GM12878 (cell line): ENCODE measurements around the gene RNLS. TPM values are rescaled to one million over a fixed set of nuclear protein-coding genes. Genes with fewer than 3 reads are reported as not detected.

Experiments
- ATAC-seq: fragments of 200-7000 bp; cut with Tn5 transposase; 3 replicates; pipeline ENCODE4 v1.9.1; 2020; ENCODE audit warnings: mild to moderate bottlenecking, moderate library complexity
- BruUV-seq: library from RNA; stranded (reverse); fragments of 400-500 nt; replicated peaks from 2 replicates; lab custom pipeline; 2021; lab: Mats Ljungman, UMichigan
- CTCF ChIA-PET: fragments of 300-600 bp; sonication (Branson Sonifier 250); formaldehyde crosslinking; extraction: SDS; loops from one replicate; lab custom pipeline; 2021; ENCODE audit warnings: inconsistent platforms; lab: Yijun Ruan, JAX
- POLR2A ChIA-PET: fragments of 350-600 bp; formaldehyde crosslinking; extraction: SDS; loops from one replicate; lab custom pipeline; 2021; ENCODE audit warnings: inconsistent platforms; lab: Charles Lee
- RAD21 ChIA-PET: fragments of 300-600 bp; sonication (Branson Sonifier 250); formaldehyde crosslinking; loops from one replicate; lab custom pipeline; 2023; ENCODE audit warnings: antibody characterized with exemption; ENCODE audit not compliant: unreplicated experiment; lab: Charles Lee
- SMC1A ChIA-PET: fragments of 300-600 bp; sonication (Branson Sonifier 250); formaldehyde crosslinking; loops from one replicate; lab custom pipeline; 2023; ENCODE audit not compliant: unreplicated experiment, uncharacterized antibody; lab: Charles Lee
- DNase-seq: peaks from one replicate; pipeline ENCODE4 v3.0.0-alpha.2; 2011; ENCODE audit warnings: low read depth, low spot score
- FAIRE-seq: peaks from 3 replicates; lab custom pipeline; 2011; peaks lifted over from hg19 to GRCh38; lab: Jason Lieb, UNC
- H2AFZ ChIP-seq: 2 replicates; pipeline ENCODE4 v1.6.0; 2011; ENCODE audit warnings: low read depth, low read length, control low read depth; ENCODE audit not compliant: control insufficient read depth
- H3K27ac ChIP-seq: 2 replicates; pipeline ENCODE4 v1.5.1; 2011; ENCODE audit warnings: control low read depth; ENCODE audit not compliant: control insufficient read depth, insufficient read depth
- H3K27me3 ChIP-seq, 2 experiments: replicated peaks in 1 of 2; 2 replicates each; pipeline versions ENCODE4 v1.6.0 to v1.6.1; 2011; ENCODE audit warnings: low read length in 1 of 2; ENCODE audit not compliant: control insufficient read depth in 2 of 2, insufficient read depth in 2 of 2
- H3K36me3 ChIP-seq, 2 experiments: 2 replicates each; pipeline ENCODE4 v1.5.1; 2011; ENCODE audit warnings: low read length in 1 of 2; ENCODE audit not compliant: control insufficient read depth in 2 of 2, insufficient read depth in 2 of 2
- H3K4me1 ChIP-seq: 2 replicates; pipeline ENCODE4 v1.6.1; 2011; ENCODE audit warnings: mild to moderate bottlenecking, low read length, moderate library complexity, mixed read lengths; ENCODE audit not compliant: control insufficient read depth, insufficient read depth
- H3K4me2 ChIP-seq: 2 replicates; pipeline ENCODE4 v1.6.0; 2011; ENCODE audit warnings: control low read depth; ENCODE audit not compliant: control insufficient read depth, insufficient read depth
- H3K4me3 ChIP-seq: fragments of 200-600 bp; sonication (generic); 2 replicates; pipeline ENCODE4 v1.5.1; 2016
- H3K79me2 ChIP-seq: 2 replicates; pipeline ENCODE4 v1.6.0; 2011; ENCODE audit warnings: low read length; ENCODE audit not compliant: control insufficient read depth, insufficient read depth
- H3K9ac ChIP-seq: 2 replicates; pipeline ENCODE4 v1.8.0; 2011; ENCODE audit warnings: low read length, control low read depth, mixed read lengths; ENCODE audit not compliant: control insufficient read depth, insufficient read depth
- H3K9me3 ChIP-seq: replicated peaks from 3 replicates; pipeline ENCODE4 v1.5.1; 2011; ENCODE audit warnings: mild to moderate bottlenecking, low read length; ENCODE audit not compliant: control insufficient read depth, insufficient read depth
- H4K20me1 ChIP-seq: 2 replicates; pipeline ENCODE4 v1.6.0; 2011; ENCODE audit not compliant: control insufficient read depth, insufficient read depth
- NFIC ChIP-seq: IDR thresholded peaks from 2 replicates; pipeline ENCODE4 v1.6.1; 2012; ENCODE audit warnings: low read depth, mild to moderate bottlenecking, inconsistent platforms, low read length, moderate library complexity
- NR2C2 ChIP-seq: IDR thresholded peaks from 2 replicates; pipeline ENCODE4 v1.6.1; 2011; ENCODE audit warnings: borderline replicate concordance, low read depth; ENCODE audit not compliant: control insufficient read depth, insufficient read length
- PML ChIP-seq: IDR thresholded peaks from 2 replicates; pipeline ENCODE4 v1.6.1; 2012; ENCODE audit warnings: low read length, inconsistent platforms
- ZNF207 ChIP-seq: fragments of 450-650 bp; IDR thresholded peaks from 2 replicates; pipeline ENCODE4 v1.6.1; 2014; ENCODE audit warnings: antibody characterized with exemption, mild to moderate bottlenecking, borderline replicate concordance
- WGBS: methylation state at CpG from one replicate; pipeline ENCODE4 v1.1.6; 2016; ENCODE audit warnings: low lambda C conversion rate; ENCODE audit not compliant: insufficient replicate concordance, insufficient coverage; ENCODE audit errors: missing lambda C conversion rate; 5-methylcytosine and 5-hydroxymethylcytosine counted together
- in situ Hi-C: fragments of 300-500 bp; cut with MboI; formaldehyde crosslinking; loops from 9 replicates; pipeline ENCODE4 v1.14.3; 2018; ENCODE audit warnings: mixed read lengths
- intact Hi-C: fragments of 100-400 bp; cut with micrococcal nuclease; formaldehyde crosslinking; loops from one replicate; pipeline ENCODE4 v1.14.2; 2022; ENCODE audit not compliant: unreplicated experiment
- polyA plus RNA-seq, 11 experiments: library from polyadenylated mRNA; depleted of rRNA in 4 of 11; unstranded in 6 of 11; stranded (reverse) in 5 of 11; fragments of >200 nt; fragmentation: Nextera tagmentation in 4 of 11; fragmentation: Illumina TruSeq in 1 of 11; extraction: Ambion mirVana in 4 of 11; extraction: Trizol in 1 of 11; gene quantifications; 1 replicate in 1 of 11; 2 replicates in 10 of 11; pipeline versions ENCODE4 v1.2.1 to v1.2.3, GENCODE V29; 2011 to 2016; ENCODE audit warnings: inconsistent platforms in 2 of 11, missing spikeins in 2 of 11, low read depth in 1 of 11
- total RNA-seq, 4 experiments: library from RNA; depleted of rRNA in 3 of 4; stranded (reverse); fragments of >200 nt in 3 of 4; fragmentation: Illumina TruSeq in 1 of 4; extraction: Trizol in 1 of 4; gene quantifications; 2 replicates each; pipeline versions ENCODE4 v1.2.1 to v1.2.3, GENCODE V29; 2013 to 2021
- TF ChIP-seq, protein P1 (sequence below): fragments of 450-650 bp; formaldehyde crosslinking; IDR thresholded peaks from 2 replicates; pipeline ENCODE4 v1.4.0; 2022; ENCODE audit warnings: mild to moderate bottlenecking, moderate library complexity
- TF ChIP-seq, protein P2 (sequence below): fragments of 450-650 bp; IDR thresholded peaks from 2 replicates; pipeline ENCODE4 v1.6.1; 2018; ENCODE audit warnings: mild to moderate bottlenecking, low read depth, moderate library complexity; ENCODE audit not compliant: partially characterized antibody

RNLS gene
- total and polyA plus RNA-seq, 10 of the 15 experiments (the other 5 are each of a cell fraction or from before 2014, with no cell fraction given): 3.4 to 6.7 (median 4.6) TPM

DNA sequence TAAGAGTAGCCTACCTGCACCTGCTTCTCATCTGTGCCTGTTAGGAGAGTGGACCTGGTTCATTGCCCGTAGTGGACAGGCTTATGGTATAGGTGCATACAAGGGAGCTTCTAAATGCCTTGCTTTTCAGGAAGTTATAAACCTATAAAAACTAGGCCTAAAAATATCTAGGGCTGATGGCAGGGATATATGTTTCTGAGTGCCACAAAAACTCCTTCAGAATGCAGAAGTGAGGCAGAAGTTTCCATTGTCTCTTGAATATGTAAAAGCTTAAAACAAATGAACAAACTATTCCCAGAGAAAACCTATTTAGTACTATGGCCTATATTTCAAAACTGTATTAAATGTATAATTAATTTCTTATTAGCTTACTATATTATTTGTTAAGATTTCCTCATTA is 91.8 kb downstream of the RNLS start:
- H3K9me3 ChIP-seq: no peaks in the 10 kb centered on the region; the same call in 2 of the 3 replicates
- ATAC-seq (no peak), FAIRE-seq (no peak), DNase-seq (no peak)
- in situ Hi-C loops: no loop called here
- H3K79me2 ChIP-seq: no peaks in the 10 kb centered on the region
- no peak overlapping the region for H3K27ac ChIP-seq
- H4K20me1 ChIP-seq: no peaks in the 10 kb centered on the region
- H3K4me3 ChIP-seq: no peak overlapping the region
- no peaks in the 10 kb centered on the region for H3K27me3 ChIP-seq
- POLR2A ChIA-PET: no interaction called here
- intact Hi-C loops: no loop called here
- H3K4me2 ChIP-seq: no peak overlapping the region
- 0 out of 2 replicates have a peak, but pooled peaks cover 4% of the 10 kb centered on the region for H3K4me1 ChIP-seq
- H2AFZ ChIP-seq: no peak overlapping the region
- CTCF ChIA-PET: no interaction called here
- H3K9ac ChIP-seq: no peak overlapping the region
- WGBS: 100% methylated on average over 1 of the region's 1 CpG
- BruUV-seq: no TSS peak
- RAD21 ChIA-PET: no interaction called here
- no peaks in the 10 kb centered on the region for H3K36me3 ChIP-seq
- TF ChIP-seq PML (no peak), NR2C2 (no peak), ZNF207 (no peak), NFIC (no peak)
- TF ChIP-seq, protein P1, sequence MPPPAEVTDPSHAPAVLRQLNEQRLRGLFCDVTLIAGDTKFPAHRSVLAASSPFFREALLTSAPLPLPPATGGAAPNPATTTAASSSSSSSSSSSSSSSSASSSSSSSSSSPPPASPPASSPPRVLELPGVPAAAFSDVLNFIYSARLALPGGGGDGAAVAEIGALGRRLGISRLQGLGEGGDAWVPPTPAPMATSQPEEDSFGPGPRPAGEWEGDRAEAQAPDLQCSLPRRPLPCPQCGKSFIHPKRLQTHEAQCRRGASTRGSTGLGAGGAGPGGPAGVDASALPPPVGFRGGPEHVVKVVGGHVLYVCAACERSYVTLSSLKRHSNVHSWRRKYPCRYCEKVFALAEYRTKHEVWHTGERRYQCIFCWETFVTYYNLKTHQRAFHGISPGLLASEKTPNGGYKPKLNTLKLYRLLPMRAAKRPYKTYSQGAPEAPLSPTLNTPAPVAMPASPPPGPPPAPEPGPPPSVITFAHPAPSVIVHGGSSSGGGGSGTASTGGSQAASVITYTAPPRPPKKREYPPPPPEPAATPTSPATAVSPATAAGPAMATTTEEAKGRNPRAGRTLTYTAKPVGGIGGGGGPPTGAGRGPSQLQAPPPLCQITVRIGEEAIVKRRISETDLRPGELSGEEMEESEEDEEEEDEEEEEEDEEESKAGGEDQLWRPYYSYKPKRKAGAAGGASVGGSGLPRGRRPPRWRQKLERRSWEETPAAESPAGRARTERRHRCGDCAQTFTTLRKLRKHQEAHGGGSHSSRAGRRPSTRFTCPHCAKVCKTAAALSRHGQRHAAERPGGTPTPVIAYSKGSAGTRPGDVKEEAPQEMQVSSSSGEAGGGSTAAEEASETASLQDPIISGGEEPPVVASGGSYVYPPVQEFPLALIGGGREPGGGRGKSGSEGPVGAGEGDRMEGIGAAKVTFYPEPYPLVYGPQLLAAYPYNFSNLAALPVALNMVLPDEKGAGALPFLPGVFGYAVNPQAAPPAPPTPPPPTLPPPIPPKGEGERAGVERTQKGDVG: no peak
- TF ChIP-seq, protein P2, sequence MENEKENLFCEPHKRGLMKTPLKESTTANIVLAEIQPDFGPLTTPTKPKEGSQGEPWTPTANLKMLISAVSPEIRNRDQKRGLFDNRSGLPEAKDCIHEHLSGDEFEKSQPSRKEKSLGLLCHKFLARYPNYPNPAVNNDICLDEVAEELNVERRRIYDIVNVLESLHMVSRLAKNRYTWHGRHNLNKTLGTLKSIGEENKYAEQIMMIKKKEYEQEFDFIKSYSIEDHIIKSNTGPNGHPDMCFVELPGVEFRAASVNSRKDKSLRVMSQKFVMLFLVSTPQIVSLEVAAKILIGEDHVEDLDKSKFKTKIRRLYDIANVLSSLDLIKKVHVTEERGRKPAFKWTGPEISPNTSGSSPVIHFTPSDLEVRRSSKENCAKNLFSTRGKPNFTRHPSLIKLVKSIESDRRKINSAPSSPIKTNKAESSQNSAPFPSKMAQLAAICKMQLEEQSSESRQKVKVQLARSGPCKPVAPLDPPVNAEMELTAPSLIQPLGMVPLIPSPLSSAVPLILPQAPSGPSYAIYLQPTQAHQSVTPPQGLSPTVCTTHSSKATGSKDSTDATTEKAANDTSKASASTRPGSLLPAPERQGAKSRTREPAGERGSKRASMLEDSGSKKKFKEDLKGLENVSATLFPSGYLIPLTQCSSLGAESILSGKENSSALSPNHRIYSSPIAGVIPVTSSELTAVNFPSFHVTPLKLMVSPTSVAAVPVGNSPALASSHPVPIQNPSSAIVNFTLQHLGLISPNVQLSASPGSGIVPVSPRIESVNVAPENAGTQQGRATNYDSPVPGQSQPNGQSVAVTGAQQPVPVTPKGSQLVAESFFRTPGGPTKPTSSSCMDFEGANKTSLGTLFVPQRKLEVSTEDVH: no peak
- SMC1A ChIA-PET: no interaction called here
